K562 (cell line): Measurements from ENCODE around the gene MRPS6. TPM values are rescaled to one million over a fixed set of nuclear protein-coding genes. Genes with fewer than 3 reads are reported as not detected.

Source experiments
- COPS2 ChIP-seq: fragments of 450-650 bp; conservative IDR thresholded peaks from 2 replicates; pipeline ENCODE4 v1.6.1; 2016; ENCODE audit warnings: mild to moderate bottlenecking, moderate library complexity
- HDGF ChIP-seq: fragments of 450-650 bp; IDR thresholded peaks from 2 replicates; pipeline ENCODE4 v1.6.1; 2016
- MAFG ChIP-seq: fragments of 450-650 bp; conservative IDR thresholded peaks from 2 replicates; pipeline ENCODE4 v1.6.1; 2016; ENCODE audit warnings: missing genetic modification characterization, missing compliant biosample characterization
- MAZ ChIP-seq, 2 experiments: fragments of 450-650 bp in 1 of 2; sonication (generic) in 1 of 2; formaldehyde crosslinking; IDR thresholded peaks in 1 of 2; conservative IDR thresholded peaks in 1 of 2; 2 replicates each; pipeline versions ENCODE4 v1.4.0 to v1.5.0; 2020; ENCODE audit warnings: mild to moderate bottlenecking in 1 of 2, missing genetic modification reagents in 1 of 2
- MCM7 ChIP-seq, 2 experiments: fragments of 450-650 bp; IDR thresholded peaks; 2 replicates each; pipeline ENCODE4 v1.6.1; 2016 to 2018
- MXI1 ChIP-seq: IDR thresholded peaks from 2 replicates; pipeline ENCODE4 v1.6.1; 2011; ENCODE audit warnings: low read depth, mild to moderate bottlenecking, improper control_type of control experiment, low read length
- NFATC3 ChIP-seq: fragments of 450-650 bp; IDR thresholded peaks from 2 replicates; pipeline ENCODE4 v1.6.1; 2017; ENCODE audit warnings: mild to moderate bottlenecking
- OTX1 ChIP-seq: fragments of 450-650 bp; formaldehyde crosslinking; IDR thresholded peaks from 2 replicates; pipeline ENCODE4 v1.4.0; 2022; ENCODE audit warnings: mild to moderate bottlenecking
- PCBP2 ChIP-seq: fragments of 200-400 bp; formaldehyde crosslinking; IDR thresholded peaks from 2 replicates; pipeline ENCODE4 v1.6.1; 2018; ENCODE audit warnings: low read length, low read depth, mild to moderate bottlenecking, moderate library complexity; ENCODE audit not compliant: poor library complexity, severe bottlenecking
- POLR3G ChIP-seq: IDR thresholded peaks from 2 replicates; pipeline ENCODE4 v1.6.1; 2011; ENCODE audit not compliant: insufficient read length, insufficient replicate concordance; ENCODE audit errors: extremely low read depth
- SLC30A9 ChIP-seq: fragments of 250-450 bp; sonication (Bioruptor Pico); IDR thresholded peaks from 2 replicates; pipeline ENCODE4 v1.8.0; 2022; ENCODE audit warnings: mild to moderate bottlenecking, moderate library complexity
- SMAD1 ChIP-seq: fragments of 150-350 bp; IDR thresholded peaks from 2 replicates; pipeline ENCODE4 v1.6.1; 2014; ENCODE audit warnings: low read length, low read depth; ENCODE audit not compliant: partially characterized antibody
- TOE1 ChIP-seq, 2 experiments: fragments of 450-650 bp in 1 of 2; sonication (generic) in 1 of 2; formaldehyde crosslinking in 1 of 2; IDR thresholded peaks; 2 replicates each; pipeline versions ENCODE4 v1.7.1 to v1.8.0; 2016 to 2022; ENCODE audit warnings: borderline replicate concordance in 2 of 2, mild to moderate bottlenecking in 2 of 2, antibody characterized with exemption in 1 of 2, inconsistent platforms in 1 of 2, low read depth in 1 of 2, missing genetic modification reagents in 1 of 2, moderate library complexity in 1 of 2
- ZBTB17 ChIP-seq: fragments of 450-650 bp; formaldehyde crosslinking; IDR thresholded peaks from 2 replicates; pipeline ENCODE4 v1.4.0; 2020; ENCODE audit warnings: mild to moderate bottlenecking
- ZC3H8 ChIP-seq: fragments of 450-650 bp; IDR thresholded peaks from 2 replicates; pipeline ENCODE4 v1.6.1; 2017
- ZFP36 ChIP-seq: fragments of 150-350 bp; IDR thresholded peaks from 2 replicates; pipeline ENCODE4 v1.6.1; 2018; ENCODE audit warnings: low read length, low read depth; ENCODE audit not compliant: partially characterized antibody
- ZNF143 ChIP-seq: sonication (generic); formaldehyde crosslinking; IDR thresholded peaks from 2 replicates; pipeline ENCODE4 v1.9.0; 2022; ENCODE audit warnings: mild to moderate bottlenecking, missing genetic modification reagents
- ZNF217 ChIP-seq: sonication (generic); formaldehyde crosslinking; IDR thresholded peaks from 2 replicates; pipeline ENCODE4 v1.8.0; 2022; ENCODE audit warnings: mild to moderate bottlenecking, missing genetic modification reagents
- ZNF23 ChIP-seq: fragments of 250-450 bp; sonication (Bioruptor Pico); IDR thresholded peaks from 2 replicates; pipeline ENCODE4 v1.4.0; 2020; ENCODE audit warnings: mild to moderate bottlenecking
- ZNF263 ChIP-seq: sonication (generic); formaldehyde crosslinking; IDR thresholded peaks from 2 replicates; pipeline ENCODE4 v1.8.0; 2022; ENCODE audit warnings: mild to moderate bottlenecking, missing genetic modification reagents, borderline replicate concordance
- ZNF444 ChIP-seq: fragments of 250-450 bp; sonication (Bioruptor Pico); IDR thresholded peaks from 2 replicates; pipeline ENCODE4 v1.4.0; 2020; ENCODE audit warnings: mild to moderate bottlenecking, moderate library complexity
- ZNF583 ChIP-seq: fragments of 250-450 bp; sonication (Bioruptor Pico); IDR thresholded peaks from 2 replicates; pipeline ENCODE4 v1.4.0; 2020
- ZNF696 ChIP-seq: fragments of 250-450 bp; sonication (Bioruptor Pico); conservative IDR thresholded peaks from 2 replicates; pipeline ENCODE4 v1.4.0; 2020; ENCODE audit warnings: mild to moderate bottlenecking, moderate library complexity
- polyA plus RNA-seq, 8 experiments: library from polyadenylated mRNA; depleted of rRNA in 4 of 8; stranded (reverse) in 5 of 8; unstranded in 3 of 8; fragments of >200 nt; fragmentation: Nextera tagmentation in 2 of 8; fragmentation: Illumina TruSeq in 1 of 8; extraction: Ambion mirVana in 2 of 8; extraction: Trizol in 1 of 8; gene quantifications; 2 replicates each; pipeline versions ENCODE4 v1.2.1 to v1.2.3, GENCODE V29; 2011 to 2014; ENCODE audit warnings: inconsistent platforms in 1 of 8, missing spikeins in 1 of 8
- total RNA-seq, 7 experiments: library from RNA; depleted of rRNA in 6 of 7; stranded (reverse); fragments of >200 nt in 6 of 7; fragmentation: Illumina TruSeq in 2 of 7; extraction: Trizol in 2 of 7; gene quantifications; 2 replicates each; pipeline versions ENCODE4 v1.2.1 to v1.2.3, GENCODE V29; 2011 to 2021; ENCODE audit warnings: low replicate concordance in 1 of 7
- TF ChIP-seq, protein P1 (sequence below): fragments of 250-450 bp; sonication (Bioruptor Pico); IDR thresholded peaks from 2 replicates; pipeline ENCODE4 v1.4.0; 2020; ENCODE audit warnings: mild to moderate bottlenecking, moderate library complexity
- TF ChIP-seq, protein P2 (sequence below): fragments of 250-450 bp; sonication (Bioruptor Pico); IDR thresholded peaks from 2 replicates; pipeline ENCODE4 v1.5.0; 2022; ENCODE audit warnings: mild to moderate bottlenecking

The MRPS6 gene
- total and polyA plus RNA-seq, 9 of the 15 experiments (the other 6 are each of a cell fraction or from before 2014, with no cell fraction given): 26.1 to 72.0 (median 39.3) TPM

DNA sequence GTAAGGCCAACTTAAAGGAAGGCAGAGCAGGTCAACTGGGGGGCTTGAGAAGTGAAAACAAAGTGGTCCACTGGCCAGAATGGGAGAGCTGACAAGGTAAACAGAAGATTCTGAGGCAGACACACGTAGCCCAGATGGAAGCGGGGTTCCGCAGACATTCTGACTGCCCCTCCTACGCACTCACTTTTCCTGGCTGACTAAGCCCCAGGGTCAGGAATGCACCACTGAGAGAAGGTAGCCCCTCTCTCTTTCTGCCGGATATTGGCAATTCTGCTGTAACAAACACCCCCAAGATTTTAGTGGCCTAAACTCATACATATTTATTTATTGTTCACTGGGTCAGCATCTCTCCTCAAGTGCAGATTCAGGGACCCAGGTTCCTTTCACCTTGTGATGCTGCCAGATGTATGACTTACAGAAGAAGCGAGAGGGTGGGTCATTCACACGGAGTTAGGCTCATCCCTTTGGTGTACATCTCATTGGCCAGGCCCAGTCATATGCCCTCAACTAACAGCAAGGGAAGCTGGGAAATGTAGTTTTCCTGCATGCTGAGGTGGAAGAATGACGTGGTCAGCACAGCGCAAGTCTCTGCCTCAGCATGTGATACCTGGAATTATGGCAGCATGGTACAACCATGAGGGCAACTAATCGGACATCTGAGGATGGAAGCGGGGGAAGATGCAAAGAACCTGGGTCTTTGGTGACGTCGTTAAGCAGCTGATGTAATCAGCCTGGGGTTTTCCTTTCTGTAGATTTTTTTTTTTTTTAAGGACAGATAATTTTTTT is 43.4 kb upstream of the MRPS6 start (continued):
- TF ChIP-seq NFATC3: peak; percentile 29; the same call in 1 of the 2 replicates
- no peak for TF ChIP-seq POLR3G
- TF ChIP-seq MAZ (CRISPR knock-in tag; conservative IDR thresholded peaks at IDR 0.05 in 1 of 2, IDR thresholded peaks at IDR 0.05 in 1 of 2): no peak
- TF ChIP-seq ZNF263 (CRISPR knock-in tag): no peak
- TF ChIP-seq HDGF: no peak
- TF ChIP-seq SMAD1: no peak
- TF ChIP-seq PCBP2: no peak
- TF ChIP-seq MXI1: no peak
- no peak for TF ChIP-seq TOE1 (IDR thresholded peaks at IDR 0.05; ENCODE audit: borderline replicate concordance)
- TF ChIP-seq TOE1 (CRISPR knock-in tag; IDR thresholded peaks at IDR 0.05; ENCODE audit: borderline replicate concordance, low read depth): no peak
- TF ChIP-seq ZNF143 (CRISPR knock-in tag): peak; percentile 99
- TF ChIP-seq MCM7 (IDR thresholded peaks at IDR 0.05): no peak
- TF ChIP-seq MAFG (tag): peak; percentile 69
- no peak for TF ChIP-seq ZBTB17
- TF ChIP-seq, protein P1, sequence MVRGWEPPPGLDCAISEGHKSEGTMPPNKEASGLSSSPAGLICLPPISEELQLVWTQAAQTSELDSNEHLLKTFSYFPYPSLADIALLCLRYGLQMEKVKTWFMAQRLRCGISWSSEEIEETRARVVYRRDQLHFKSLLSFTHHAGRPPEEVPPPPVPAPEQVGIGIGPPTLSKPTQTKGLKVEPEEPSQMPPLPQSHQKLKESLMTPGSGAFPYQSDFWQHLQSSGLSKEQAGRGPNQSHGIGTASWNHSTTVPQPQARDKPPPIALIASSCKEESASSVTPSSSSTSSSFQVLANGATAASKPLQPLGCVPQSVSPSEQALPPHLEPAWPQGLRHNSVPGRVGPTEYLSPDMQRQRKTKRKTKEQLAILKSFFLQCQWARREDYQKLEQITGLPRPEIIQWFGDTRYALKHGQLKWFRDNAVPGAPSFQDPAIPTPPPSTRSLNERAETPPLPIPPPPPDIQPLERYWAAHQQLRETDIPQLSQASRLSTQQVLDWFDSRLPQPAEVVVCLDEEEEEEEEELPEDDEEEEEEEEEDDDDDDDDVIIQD: no peak
- TF ChIP-seq, protein P2, sequence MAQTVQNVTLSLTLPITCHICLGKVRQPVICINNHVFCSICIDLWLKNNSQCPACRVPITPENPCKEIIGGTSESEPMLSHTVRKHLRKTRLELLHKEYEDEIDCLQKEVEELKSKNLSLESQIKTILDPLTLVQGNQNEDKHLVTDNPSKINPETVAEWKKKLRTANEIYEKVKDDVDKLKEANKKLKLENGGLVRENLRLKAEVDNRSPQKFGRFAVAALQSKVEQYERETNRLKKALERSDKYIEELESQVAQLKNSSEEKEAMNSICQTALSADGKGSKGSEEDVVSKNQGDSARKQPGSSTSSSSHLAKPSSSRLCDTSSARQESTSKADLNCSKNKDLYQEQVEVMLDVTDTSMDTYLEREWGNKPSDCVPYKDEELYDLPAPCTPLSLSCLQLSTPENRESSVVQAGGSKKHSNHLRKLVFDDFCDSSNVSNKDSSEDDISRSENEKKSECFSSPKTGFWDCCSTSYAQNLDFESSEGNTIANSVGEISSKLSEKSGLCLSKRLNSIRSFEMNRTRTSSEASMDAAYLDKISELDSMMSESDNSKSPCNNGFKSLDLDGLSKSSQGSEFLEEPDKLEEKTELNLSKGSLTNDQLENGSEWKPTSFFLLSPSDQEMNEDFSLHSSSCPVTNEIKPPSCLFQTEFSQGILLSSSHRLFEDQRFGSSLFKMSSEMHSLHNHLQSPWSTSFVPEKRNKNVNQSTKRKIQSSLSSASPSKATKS (CRISPR knock-in tag): no peak
- TF ChIP-seq ZFP36: no peak
- no peak for TF ChIP-seq ZNF23 (CRISPR knock-in tag)
- TF ChIP-seq ZNF217 (CRISPR knock-in tag): no peak
- no peak for TF ChIP-seq SLC30A9 (CRISPR knock-in tag)
- TF ChIP-seq ZNF696: no peak
- TF ChIP-seq ZC3H8: no peak
- TF ChIP-seq ZNF583: no peak
- no peak for TF ChIP-seq ZNF444 (CRISPR knock-in tag)
- no peak for TF ChIP-seq COPS2
- 0 out of 2 replicates have a peak, but pooled peaks have one; percentile 72 for TF ChIP-seq OTX1
